ENCODE measurements around the gene AMDHD2.

AMDHD2 gene

GRCh38 chr16:2531696-2532493, 11.7 kb downstream of the AMDHD2 start:
- TF ChIP-seq, protein P1, sequence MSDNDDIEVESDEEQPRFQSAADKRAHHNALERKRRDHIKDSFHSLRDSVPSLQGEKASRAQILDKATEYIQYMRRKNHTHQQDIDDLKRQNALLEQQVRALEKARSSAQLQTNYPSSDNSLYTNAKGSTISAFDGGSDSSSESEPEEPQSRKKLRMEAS (IDR thresholded peaks at IDR 0.05), result peak; percentile 71
- TF ChIP-seq NFIC (IDR thresholded peaks at IDR 0.05) (no peak), REST (IDR thresholded peaks at IDR 0.05; ENCODE audit: low read depth) (no peak), TCF12 (IDR thresholded peaks at IDR 0.05; ENCODE audit: low read depth) (peak; percentile 3), EGR1 (IDR thresholded peaks at IDR 0.05) (peak; percentile 6; the same call in 1 of the 2 replicates), YY1 (IDR thresholded peaks at IDR 0.05; ENCODE audit: low read depth) (no peak), TEAD4 (IDR thresholded peaks at IDR 0.05) (0 out of 2 replicates have a peak, but pooled peaks have one; percentile 34), CREB1 (IDR thresholded peaks at IDR 0.05; ENCODE audit: low read depth) (peak; percentile 56; the same call in 1 of the 2 replicates)
- TF ChIP-seq, protein P2, sequence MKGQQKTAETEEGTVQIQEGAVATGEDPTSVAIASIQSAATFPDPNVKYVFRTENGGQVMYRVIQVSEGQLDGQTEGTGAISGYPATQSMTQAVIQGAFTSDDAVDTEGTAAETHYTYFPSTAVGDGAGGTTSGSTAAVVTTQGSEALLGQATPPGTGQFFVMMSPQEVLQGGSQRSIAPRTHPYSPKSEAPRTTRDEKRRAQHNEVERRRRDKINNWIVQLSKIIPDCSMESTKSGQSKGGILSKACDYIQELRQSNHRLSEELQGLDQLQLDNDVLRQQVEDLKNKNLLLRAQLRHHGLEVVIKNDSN (IDR thresholded peaks at IDR 0.05), result peak; percentile 62

DNA sequence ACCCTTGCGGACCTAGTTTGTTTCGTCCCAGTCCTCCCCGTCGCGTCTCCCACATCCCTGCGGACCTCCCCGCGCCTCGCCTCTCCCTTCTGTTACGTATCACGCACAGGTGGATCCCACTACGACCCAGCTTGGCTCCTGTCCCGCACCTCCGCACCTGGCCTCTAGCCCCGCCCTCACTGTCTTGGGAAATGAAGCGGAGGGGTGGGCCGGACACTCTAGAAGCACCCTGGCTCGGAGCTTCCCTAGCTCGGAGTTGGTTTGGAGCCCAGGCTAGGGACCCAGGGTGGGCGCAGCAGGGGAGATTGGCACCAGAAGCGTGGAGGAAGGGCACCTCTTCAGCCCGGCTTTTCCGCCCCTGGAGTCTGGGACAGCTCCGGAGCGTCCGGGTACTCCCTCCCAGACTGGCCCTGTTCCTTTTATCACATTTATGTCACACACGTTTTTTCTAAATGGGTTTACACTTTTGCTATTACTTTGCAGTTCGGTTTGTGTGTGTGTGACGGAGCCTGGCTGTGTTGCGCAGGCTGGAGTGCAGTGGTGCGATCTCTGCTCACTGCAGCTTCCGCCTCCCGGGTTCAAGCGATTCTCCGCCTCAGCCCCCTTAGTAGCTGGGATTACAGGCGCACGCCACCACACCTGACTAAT, 12.4 kb downstream of the AMDHD2 start:
- TF ChIP-seq, protein P1 (IDR thresholded peaks at IDR 0.05), result no peak; the same call in 1 of the 2 replicates
- peak; percentile 76 for TF ChIP-seq NFIC (IDR thresholded peaks at IDR 0.05)
- TF ChIP-seq ZBTB7A (IDR thresholded peaks at IDR 0.05; ENCODE audit: low read depth), result peak; percentile 84; the same call in 1 of the 2 replicates
- TF ChIP-seq RAD21 (IDR thresholded peaks at IDR 0.05; ENCODE audit: low read depth), result no peak
- 0 out of 2 replicates have a peak, but pooled peaks have one; percentile 27 for TF ChIP-seq EP300 (IDR thresholded peaks at IDR 0.05; ENCODE audit: borderline replicate concordance)

- TF ChIP-seq TCF12 (IDR thresholded peaks at IDR 0.05; ENCODE audit: low read depth) (no peak), RAD21 (IDR thresholded peaks at IDR 0.05; ENCODE audit: low read depth) (no peak), ZBTB7A (IDR thresholded peaks at IDR 0.05; ENCODE audit: low read depth) (no peak), CREB1 (IDR thresholded peaks at IDR 0.05; ENCODE audit: low read depth) (no peak), TEAD4 (IDR thresholded peaks at IDR 0.05) (no peak), YY1 (IDR thresholded peaks at IDR 0.05; ENCODE audit: low read depth) (no peak), FOXM1 (IDR thresholded peaks at IDR 0.05; ENCODE audit: borderline replicate concordance, low read depth) (no peak), TAF1 (IDR thresholded peaks at IDR 0.05; ENCODE audit: low read depth) (no peak), EGR1 (IDR thresholded peaks at IDR 0.05) (no peak), REST (IDR thresholded peaks at IDR 0.05; ENCODE audit: low read depth) (no peak), CEBPB (IDR thresholded peaks at IDR 0.05) (no peak), NFIC (IDR thresholded peaks at IDR 0.05) (no peak), EP300 (IDR thresholded peaks at IDR 0.05; ENCODE audit: borderline replicate concordance) (no peak)
- TF ChIP-seq, protein P2 (IDR thresholded peaks at IDR 0.05), result no peak
- TF ChIP-seq, protein P1 (IDR thresholded peaks at IDR 0.05), result no peak
Measured at GRCh38 chr16:2533912-2534311, 13.7 kb downstream of the AMDHD2 start.

DNA sequence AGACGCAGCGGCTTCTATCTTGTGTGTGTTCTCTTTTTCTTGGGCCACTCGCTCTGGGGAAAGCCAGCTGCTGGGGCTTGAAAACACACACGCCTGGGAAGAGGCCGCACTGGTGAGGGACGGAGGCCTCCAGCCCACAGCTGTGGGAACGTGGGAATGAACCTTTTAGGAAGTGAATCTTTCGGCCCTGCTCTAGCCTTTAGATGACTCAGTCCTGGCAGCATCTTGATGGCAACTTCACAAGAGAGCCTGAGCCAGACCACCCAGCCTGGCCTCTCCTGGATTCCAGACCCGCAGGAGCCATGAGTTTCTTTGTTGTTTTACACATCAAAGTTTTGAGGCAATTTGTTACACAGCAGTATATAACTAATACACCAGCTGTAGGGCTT, 15.4 kb downstream of the AMDHD2 start:
- TF ChIP-seq EGR1 (IDR thresholded peaks at IDR 0.05), result no peak
- no peak for TF ChIP-seq ZBTB7A (IDR thresholded peaks at IDR 0.05; ENCODE audit: low read depth)
- TF ChIP-seq CEBPB (IDR thresholded peaks at IDR 0.05), result no peak
- no peak for TF ChIP-seq TAF1 (IDR thresholded peaks at IDR 0.05; ENCODE audit: low read depth)
- TF ChIP-seq, protein P2 (IDR thresholded peaks at IDR 0.05), result no peak
- TF ChIP-seq TCF12 (IDR thresholded peaks at IDR 0.05; ENCODE audit: low read depth), result no peak
- TF ChIP-seq TEAD4 (IDR thresholded peaks at IDR 0.05), result no peak
- no peak for TF ChIP-seq NFIC (IDR thresholded peaks at IDR 0.05)
- no peak for TF ChIP-seq RAD21 (IDR thresholded peaks at IDR 0.05; ENCODE audit: low read depth)
- no peak for TF ChIP-seq YY1 (IDR thresholded peaks at IDR 0.05; ENCODE audit: low read depth)
- TF ChIP-seq FOXM1 (IDR thresholded peaks at IDR 0.05; ENCODE audit: borderline replicate concordance, low read depth), result no peak
- TF ChIP-seq, protein P1 (IDR thresholded peaks at IDR 0.05), result no peak
- no peak for TF ChIP-seq EP300 (IDR thresholded peaks at IDR 0.05; ENCODE audit: borderline replicate concordance)
- no peak for TF ChIP-seq CREB1 (IDR thresholded peaks at IDR 0.05; ENCODE audit: low read depth)
- TF ChIP-seq REST (IDR thresholded peaks at IDR 0.05; ENCODE audit: low read depth), result no peak
